Measurements from ENCODE around the gene MCTP2.

- TF ChIP-seq YY1 (IDR thresholded peaks at IDR 0.05; ENCODE audit: insufficient read depth, insufficient read length) (no peak), SUZ12 (IDR thresholded peaks at IDR 0.05; ENCODE audit: extremely low read depth, insufficient read depth, insufficient read length) (no peak), ZNF274 (IDR thresholded peaks at IDR 0.05; ENCODE audit: low read depth, low read length) (no peak)
Measured at GRCh38 chr15:94239474-94239873, 8.1 kb downstream of the MCTP2 start.
